ENCODE results near the gene NHSL1.

The NHSL1 gene

GRCh38 chr6:138393871-138394783 lies 105.2 kb downstream of the NHSL1 start (continued):
- no peak for TF ChIP-seq ZSCAN5A (tag by site-specific recombination; IDR thresholded peaks at IDR 0.05)
- no peak for TF ChIP-seq HOXA7 (CRISPR knock-in tag; IDR thresholded peaks at IDR 0.05; ENCODE audit: borderline replicate concordance)
- TF ChIP-seq ZNF132 (tag by site-specific recombination; IDR thresholded peaks at IDR 0.05; ENCODE audit: borderline replicate concordance): no peak
- no peak for TF ChIP-seq SP3 (tag by site-specific recombination; IDR thresholded peaks at IDR 0.05)

- CTCF ChIA-PET: interaction anchor here (0.7 kb wide), 1 partner anchor 382 kb away, joined by 3 read pairs; no protein-coding TSS in a partner anchor
Observed at GRCh38 chr6:138389551-138389950, 109.7 kb downstream of the NHSL1 start.

GRCh38 chr6:138387577-138388368 lies 111.5 kb downstream of the NHSL1 start:
- no peak overlapping the region for H3K4me3 ChIP-seq (ENCODE audit: low read depth, low read length)
- POLR2A ChIA-PET: no interaction called here
- H3K9me3 ChIP-seq (ENCODE audit: control insufficient read depth, insufficient read depth, low read depth, low read length): no peaks in the 10 kb centered on the region
- CTCF ChIA-PET: interaction anchor here (0.6 to 1.0 kb wide), 2 partner anchors 16 to 1070 kb away, joined by 3 to 6 read pairs; partner anchors contain the start of gene HEBP2
- H3K27ac ChIP-seq (ENCODE audit: extremely low read depth, low read depth, low read length): no peak overlapping the region
- H3K4me1 ChIP-seq (ENCODE audit: control insufficient read depth, insufficient read depth, low read length): no peaks in the 10 kb centered on the region
- H3K36me3 ChIP-seq (ENCODE audit: control insufficient read depth in 2 of 2, insufficient read depth in 1 of 2, low read length in 2 of 2): no peaks in the 10 kb centered on the region
- TF ChIP-seq ZNF341 (tag by site-specific recombination; IDR thresholded peaks at IDR 0.05; ENCODE audit: low read depth) (no peak), MZF1 (tag by site-specific recombination; IDR thresholded peaks at IDR 0.05; ENCODE audit: borderline replicate concordance) (no peak), ZNF518A (tag by site-specific recombination; conservative IDR thresholded peaks at IDR 0.05; ENCODE audit: low read depth) (no peak), ZNF664 (tag by site-specific recombination; IDR thresholded peaks at IDR 0.05) (no peak), ZNF174 (tag by site-specific recombination; IDR thresholded peaks at IDR 0.05) (no peak)

More at GRCh38 chr6:138389551-138389950, 109.7 kb downstream of the NHSL1 start:
- no peaks in the 10 kb centered on the region for H3K9me3 ChIP-seq (ENCODE audit: control insufficient read depth, insufficient read depth, low read depth, low read length)
- TF ChIP-seq ZBTB20 (tag by site-specific recombination; IDR thresholded peaks at IDR 0.05): no peak
- TF ChIP-seq ZNF266 (tag by site-specific recombination; IDR thresholded peaks at IDR 0.05; ENCODE audit: low read depth): no peak
- no peak for TF ChIP-seq ZNF571 (tag by site-specific recombination; IDR thresholded peaks at IDR 0.05)
- no peak for TF ChIP-seq ZNF501 (tag by site-specific recombination; IDR thresholded peaks at IDR 0.05)
- TF ChIP-seq ZBTB1 (tag by site-specific recombination; IDR thresholded peaks at IDR 0.05): no peak
- no peak for TF ChIP-seq ZNF670 (tag by site-specific recombination; IDR thresholded peaks at IDR 0.05; ENCODE audit: low read depth)
- TF ChIP-seq ZNF623 (tag by site-specific recombination; IDR thresholded peaks at IDR 0.05): no peak
- no peak for TF ChIP-seq YY1 (tag by site-specific recombination; IDR thresholded peaks at IDR 0.05)
- no peak for TF ChIP-seq ZFP69B (tag by site-specific recombination; IDR thresholded peaks at IDR 0.05)
- no peak for TF ChIP-seq ZNF138 (tag by site-specific recombination; IDR thresholded peaks at IDR 0.05; ENCODE audit: borderline replicate concordance)
- no peak for TF ChIP-seq ZNF580 (tag by site-specific recombination; IDR thresholded peaks at IDR 0.05)
- TF ChIP-seq ZNF791 (tag by site-specific recombination; IDR thresholded peaks at IDR 0.05): no peak
- TF ChIP-seq ZNF544 (tag by site-specific recombination; IDR thresholded peaks at IDR 0.05): no peak
- no peak for TF ChIP-seq ZBTB26 (tag by site-specific recombination; optimal IDR thresholded peaks at IDR 0.05)
- TF ChIP-seq HOXC10 (CRISPR knock-in tag; IDR thresholded peaks at IDR 0.05): no peak
- TF ChIP-seq ZBTB6 (tag by site-specific recombination; IDR thresholded peaks at IDR 0.05): no peak
- TF ChIP-seq BCL11B (tag by site-specific recombination; IDR thresholded peaks at IDR 0.05; ENCODE audit: low read depth): no peak
- TF ChIP-seq ZNF624 (tag by site-specific recombination; IDR thresholded peaks at IDR 0.05): no peak
- TF ChIP-seq ZNF621 (tag by site-specific recombination; IDR thresholded peaks at IDR 0.05): no peak
- no peaks in the 10 kb centered on the region for H3K4me1 ChIP-seq (ENCODE audit: control insufficient read depth, insufficient read depth, low read length)
- no peaks in the 10 kb centered on the region for H3K36me3 ChIP-seq (ENCODE audit: control insufficient read depth in 2 of 2, insufficient read depth in 1 of 2, low read length in 2 of 2)
- no peak overlapping the region for H3K4me3 ChIP-seq (ENCODE audit: low read depth, low read length)
- H3K27ac ChIP-seq (ENCODE audit: extremely low read depth, low read depth, low read length): no peak overlapping the region
- POLR2A ChIA-PET: no interaction called here
